NCI-H524 treated with DMSO at 0.1 percent for 48 hours (cell line): ENCODE measurements around the gene AFF2.
"Not testable (repeated sequence)": the region's sequence is repeated elsewhere in the genome, so short reads cannot be mapped to it uniquely, and the experiment has no call there.

Experiments used
- DNase-seq: peaks from one replicate; lab custom pipeline; 2025; lab: John Stamatoyannopoulos, UW

Gene AFF2

DNA sequence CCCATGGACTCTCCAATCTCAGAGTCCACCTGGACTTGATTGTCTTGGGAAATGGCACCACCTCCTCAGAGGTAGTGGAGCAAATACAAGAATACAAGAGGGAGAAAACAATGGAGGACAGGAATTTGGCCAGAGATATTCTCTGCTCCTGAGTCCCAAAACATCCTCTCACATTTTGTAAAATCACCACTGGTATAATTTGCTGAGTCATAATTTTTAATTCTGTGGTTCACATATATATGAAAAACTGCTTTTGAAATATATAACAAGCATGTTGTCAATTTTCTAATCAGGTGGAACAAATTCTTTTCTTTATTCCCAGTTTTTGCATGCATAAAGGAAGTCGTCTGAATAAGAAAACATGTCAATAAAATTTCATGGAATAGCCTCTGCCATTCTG lies 356.1 kb downstream of the AFF2 start:
- no peak for DNase-seq

GRCh38 chrX:148865277-148866210 lies 365.1 kb downstream of the AFF2 start:
- DNase-seq: no peak

GRCh38 chrX:148867596-148867995 lies 367.2 kb downstream of the AFF2 start:
- no peak for DNase-seq

DNA sequence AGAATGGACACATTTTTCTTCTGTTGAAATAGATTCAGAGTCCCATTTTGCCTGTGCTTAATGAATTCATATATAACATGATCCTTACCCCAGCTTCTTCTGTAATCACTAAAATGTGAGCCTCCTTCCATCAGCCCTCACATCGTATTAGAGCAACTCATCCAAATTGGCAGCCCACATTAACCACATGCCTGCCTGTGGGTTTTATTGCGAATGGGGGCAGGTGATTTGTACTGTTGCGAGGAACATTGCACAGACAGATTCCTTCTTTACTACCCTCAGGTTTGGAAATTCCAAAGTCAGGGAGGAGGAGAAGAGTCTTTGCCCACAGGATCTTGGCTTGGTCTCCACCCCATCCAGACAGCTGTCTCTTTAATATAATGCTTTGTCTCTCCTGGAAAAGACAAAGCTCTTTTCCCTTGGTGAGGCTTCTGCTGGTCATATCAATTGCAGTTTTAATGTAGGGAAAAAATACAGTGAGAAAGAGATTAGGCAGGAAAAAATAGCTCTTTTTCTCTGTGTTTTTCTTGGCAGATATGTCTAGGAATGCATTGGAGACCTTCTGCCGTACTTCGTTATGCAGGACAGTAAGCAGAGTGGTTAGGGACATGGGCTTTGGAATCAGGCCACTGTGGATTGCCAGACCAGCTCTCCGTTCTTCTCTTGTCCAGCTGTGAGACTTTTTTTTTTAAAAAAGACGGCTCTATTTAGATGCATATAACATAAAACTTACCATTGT lies 371.2 kb downstream of the AFF2 start:
- no peak for DNase-seq

DNA sequence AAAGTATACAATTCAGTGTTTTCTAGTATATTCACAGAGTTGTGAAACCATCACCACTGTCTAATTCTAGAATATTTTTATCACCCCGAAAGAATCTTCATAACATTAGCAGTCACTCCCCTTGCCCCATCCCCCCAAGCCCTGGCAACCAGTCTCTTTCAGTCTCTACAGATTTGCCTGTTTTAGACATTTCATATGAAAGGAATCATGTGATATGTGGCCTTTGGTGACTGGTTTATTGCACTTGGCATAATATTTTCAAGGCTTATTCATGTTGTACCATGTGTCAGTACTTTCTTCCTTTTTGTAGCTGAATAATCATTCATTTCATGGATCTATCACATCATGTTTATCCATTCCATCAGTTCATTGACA lies 371.7 kb downstream of the AFF2 start:
- DNase-seq: no peak

DNA sequence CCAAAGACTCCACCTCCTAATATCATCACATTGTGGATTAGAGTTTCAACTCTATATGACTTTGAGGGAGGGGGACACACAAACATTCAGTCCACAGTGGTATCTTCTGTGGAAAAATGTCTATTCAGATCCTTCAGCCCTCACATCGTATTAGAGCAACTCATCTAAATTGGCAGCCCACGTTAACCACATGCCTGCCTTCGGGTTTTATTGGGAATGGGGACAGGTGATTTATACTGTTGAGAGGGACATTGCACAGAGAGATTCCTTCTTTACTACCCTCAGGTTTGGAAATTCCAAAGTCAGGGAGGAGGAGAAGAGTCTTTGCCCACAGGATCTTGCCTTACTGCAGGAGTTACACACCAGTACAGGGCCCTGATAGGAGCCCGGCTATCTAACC lies 372.5 kb downstream of the AFF2 start:
- no peak for DNase-seq

GRCh38 chrX:148874636-148875246 lies 374.3 kb downstream of the AFF2 start:
- DNase-seq: no peak

- no peak for DNase-seq
Observed at GRCh38 chrX:148878371-148878770, 378.0 kb downstream of the AFF2 start.

DNA sequence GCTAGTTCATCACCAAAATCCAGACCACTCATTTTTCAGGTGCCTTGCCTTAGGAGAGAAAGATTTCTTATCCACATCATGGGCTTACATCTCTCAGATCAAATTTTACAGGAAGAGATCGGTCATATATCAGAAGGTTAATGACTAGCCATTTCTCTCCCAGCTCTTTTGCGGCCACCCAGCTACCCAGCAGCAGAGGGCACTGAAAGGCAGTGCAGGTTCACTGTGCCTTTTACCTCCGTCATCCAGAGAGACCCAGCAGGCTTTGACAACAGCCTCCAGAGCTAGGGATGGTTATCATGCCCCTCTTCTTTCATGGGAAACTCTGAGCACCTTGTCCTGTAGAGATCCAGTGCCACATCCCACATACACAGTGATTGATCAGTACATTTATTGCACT lies 384.8 kb downstream of the AFF2 start:
- no peak for DNase-seq

- no peak for DNase-seq
Observed at GRCh38 chrX:148893395-148893794, 393.0 kb downstream of the AFF2 start.

DNA sequence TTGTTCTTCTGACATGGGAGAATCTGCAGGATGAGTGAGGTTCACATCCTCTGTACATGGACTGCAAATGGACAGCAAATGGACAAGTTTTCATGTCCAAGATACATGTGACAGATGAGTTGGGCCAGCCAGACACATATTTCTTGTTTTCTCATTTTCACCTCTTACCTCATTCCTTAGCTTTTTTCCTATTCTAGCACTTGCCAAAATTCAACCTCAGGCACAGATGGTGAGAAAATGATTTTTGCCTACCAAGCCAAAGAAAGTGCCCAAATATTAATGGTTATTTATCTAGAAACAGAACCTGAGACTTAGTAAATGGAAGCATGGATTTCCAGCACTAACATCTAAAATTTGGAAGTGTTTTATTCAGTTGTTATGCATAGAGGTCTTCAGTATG lies 402.2 kb downstream of the AFF2 start:
- DNase-seq: no peak

DNA sequence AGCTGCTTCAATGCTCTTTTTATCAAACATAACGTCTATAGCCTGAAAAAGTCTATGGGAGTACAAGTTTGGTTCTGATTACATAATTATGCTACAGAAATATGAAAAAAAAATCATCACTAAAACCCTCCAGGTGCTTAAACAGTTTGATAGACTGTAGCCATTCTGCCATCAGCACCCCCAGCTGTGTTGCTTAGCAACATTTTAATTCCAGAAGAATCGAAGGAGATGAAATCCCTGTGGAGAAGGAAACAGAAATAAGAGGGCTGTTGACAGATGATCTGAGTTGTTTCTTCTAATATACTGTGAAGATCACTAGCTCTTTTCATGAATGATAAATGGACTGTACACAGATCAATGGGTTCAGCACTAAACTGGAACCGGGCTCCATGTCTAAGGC lies 402.8 kb downstream of the AFF2 start:
- DNase-seq: no peak

DNA sequence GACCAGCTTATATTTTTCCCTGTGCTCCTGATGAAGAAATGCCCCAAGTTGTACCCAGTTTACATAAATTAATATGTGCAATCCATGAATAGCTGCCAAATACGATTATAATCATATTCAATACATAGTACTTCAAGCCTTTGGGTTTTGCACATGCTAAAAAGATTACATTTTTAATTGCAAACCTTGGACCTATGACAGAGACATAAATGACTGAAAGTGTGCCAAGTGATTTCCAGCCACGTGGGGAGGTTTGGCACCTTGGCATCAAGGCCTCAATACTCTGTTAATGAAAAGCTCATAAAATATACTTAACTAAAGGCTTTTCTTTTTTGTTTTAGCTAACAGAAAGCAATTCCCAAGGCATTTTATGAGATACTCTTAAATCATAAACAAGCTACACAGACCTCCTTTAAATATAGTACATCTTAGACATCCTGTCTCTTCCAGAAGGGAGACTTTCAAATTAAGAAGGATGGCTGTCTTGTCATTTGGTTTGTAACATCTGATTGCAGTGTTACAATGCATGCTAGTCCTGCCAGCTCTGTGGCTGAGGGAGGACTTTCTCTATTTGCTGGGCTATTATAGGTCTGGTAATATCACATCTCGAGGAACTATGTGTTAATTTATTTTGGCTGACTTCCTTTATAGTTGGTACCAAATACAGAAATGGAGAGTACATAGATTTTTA lies 404.1 kb downstream of the AFF2 start:
- no peak for DNase-seq

DNA sequence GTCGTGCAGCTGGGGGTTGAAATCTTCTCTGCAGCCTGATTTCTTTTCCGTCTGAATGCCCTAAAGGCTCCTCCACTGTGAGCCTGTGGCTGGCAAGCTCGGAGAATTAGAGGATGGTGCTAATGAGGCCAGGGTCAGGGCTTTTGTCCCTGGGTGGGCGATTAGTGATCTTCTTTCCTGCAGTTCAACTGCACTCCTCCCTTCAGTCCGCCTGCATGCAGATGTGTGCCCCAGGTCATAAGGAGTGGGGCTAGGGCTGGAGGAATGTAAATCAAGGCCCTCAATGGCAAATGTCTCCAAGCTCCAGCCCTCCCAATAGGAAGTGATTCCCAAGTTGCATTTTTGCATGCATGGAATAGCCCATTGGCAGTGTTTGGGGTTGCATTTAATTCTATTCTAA lies 405.0 kb downstream of the AFF2 start:
- no peak for DNase-seq

DNA sequence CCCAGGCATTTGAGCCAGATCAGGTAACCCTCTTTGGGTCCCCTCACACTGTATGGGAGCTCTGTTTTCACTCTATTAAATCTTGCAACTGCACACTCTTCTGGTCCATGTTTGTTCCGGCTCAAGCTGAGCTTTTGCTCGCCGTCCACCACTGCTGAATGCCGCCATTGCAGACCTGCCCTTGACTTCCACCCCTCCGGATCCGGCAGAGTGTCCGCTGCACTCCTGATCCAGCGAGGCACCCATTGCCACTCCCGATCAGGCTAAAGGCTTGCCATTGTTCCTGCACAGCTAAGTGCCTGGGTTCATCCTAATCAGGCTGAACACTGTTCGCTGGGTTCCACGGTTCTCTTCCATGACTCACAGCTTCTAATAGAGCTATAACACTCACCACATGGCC lies 406.2 kb downstream of the AFF2 start:
- DNase-seq: not testable (repeated sequence)

DNA sequence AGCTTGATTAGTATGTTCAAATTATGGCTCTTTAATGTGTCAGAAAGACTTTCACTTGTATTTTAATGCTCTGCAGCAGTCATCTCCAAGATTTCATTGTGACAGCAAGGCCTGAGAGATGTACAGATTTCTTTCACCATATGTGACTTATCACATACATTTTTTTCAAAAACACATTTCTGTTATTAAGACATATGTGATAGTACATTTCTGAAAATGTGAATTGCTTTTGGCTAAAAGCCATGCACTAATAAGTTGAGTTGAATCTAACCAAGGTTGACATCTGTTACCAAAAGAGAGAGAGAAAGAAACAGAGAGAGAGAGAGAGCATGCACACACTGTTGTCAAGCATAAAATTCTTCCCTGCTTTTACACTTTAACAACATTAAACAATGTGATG lies 409.3 kb downstream of the AFF2 start:
- DNase-seq: no peak

- no peak for DNase-seq
Observed at GRCh38 chrX:148913971-148914370, 413.6 kb downstream of the AFF2 start.

GRCh38 chrX:148914783-148915182 lies 414.4 kb downstream of the AFF2 start:
- DNase-seq: no peak

DNA sequence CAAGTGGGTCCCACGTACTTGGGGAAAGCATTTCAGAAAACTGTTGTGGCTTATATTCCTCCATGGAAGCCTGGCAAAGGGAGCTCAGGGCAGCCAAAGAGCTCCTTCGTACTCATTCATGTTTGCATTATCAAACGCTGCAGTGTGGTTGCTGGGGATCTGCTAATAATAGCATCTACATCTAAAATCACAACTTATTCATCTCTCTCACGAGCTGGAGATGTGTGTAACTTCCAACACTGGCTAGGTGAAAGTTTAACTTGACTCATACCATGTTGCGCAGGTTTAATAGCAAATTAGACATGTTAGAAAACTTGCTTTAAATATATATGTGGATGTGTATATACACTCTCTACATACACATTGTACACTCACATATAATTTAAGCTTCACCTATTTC lies 415.1 kb downstream of the AFF2 start:
- DNase-seq: no peak

- no peak for DNase-seq
Observed at GRCh38 chrX:148917441-148917840, 417.0 kb downstream of the AFF2 start.

DNA sequence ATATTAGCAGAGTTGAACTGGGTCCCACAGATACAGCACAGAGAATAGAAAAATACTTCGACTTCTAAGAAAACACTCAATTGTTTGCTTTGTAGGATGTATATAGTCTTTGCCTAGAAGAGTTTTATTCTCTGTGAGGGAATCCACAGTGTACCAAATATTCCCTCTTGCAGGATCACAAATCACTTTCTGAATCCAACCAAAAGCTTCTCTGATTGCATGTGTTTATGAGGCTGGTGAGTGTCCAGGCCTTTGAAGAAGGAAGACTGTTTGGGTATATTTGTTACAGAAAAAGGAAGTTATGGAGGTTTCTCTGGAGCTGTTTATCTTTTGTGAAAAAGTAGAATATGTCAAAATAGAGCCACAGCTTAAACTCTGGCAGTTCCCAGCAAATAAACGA lies 423.2 kb downstream of the AFF2 start:
- no peak for DNase-seq

GRCh38 chrX:148926371-148926770 lies 426.0 kb downstream of the AFF2 start:
- DNase-seq: no peak
